Small intestine (tissue), 7 donors: ENCODE results near the gene ZNF555. TPM values are rescaled to one million over a fixed set of nuclear protein-coding genes. Genes with fewer than 3 reads are reported as not detected.

Experiments
- DNase-seq, 2 donors: peaks; one replicate each; pipeline versions ENCODE4 v3.0.0 to v3.0.0-alpha.2; 2013
- FAIRE-seq: peaks from 2 replicates; lab custom pipeline; 2012; peaks lifted over from hg19 to GRCh38; lab: Jason Lieb, UNC
- H3K27ac ChIP-seq, 3 donors: one replicate each; pipeline ENCODE4 v1.5.1; 2013; ENCODE audit warnings: low read length in 2 of 3, mild to moderate bottlenecking in 2 of 3, control low read depth in 1 of 3, inconsistent platforms in 1 of 3, low read depth in 1 of 3, moderate library complexity in 1 of 3
- H3K27me3 ChIP-seq, 3 donors: one replicate each; pipeline ENCODE4 v1.6.1; 2013; ENCODE audit warnings: low read length in 3 of 3, inconsistent platforms in 1 of 3; ENCODE audit not compliant: control insufficient read depth in 3 of 3, insufficient read depth in 3 of 3
- H3K36me3 ChIP-seq, 3 donors: one replicate each; pipeline ENCODE4 v1.6.1; 2013; ENCODE audit warnings: low read length in 3 of 3, inconsistent platforms in 1 of 3, low read depth in 1 of 3, mild to moderate bottlenecking in 1 of 3, moderate library complexity in 1 of 3; ENCODE audit not compliant: control insufficient read depth in 3 of 3, insufficient read depth in 2 of 3
- H3K4me1 ChIP-seq, 3 donors: one replicate each; pipeline ENCODE4 v1.6.1; 2013; ENCODE audit warnings: low read length in 2 of 3, inconsistent platforms in 1 of 3, low read depth in 1 of 3, mild to moderate bottlenecking in 1 of 3, moderate library complexity in 1 of 3; ENCODE audit not compliant: control insufficient read depth in 3 of 3, insufficient read depth in 2 of 3
- H3K4me3 ChIP-seq, 3 donors: one replicate each; pipeline ENCODE4 v1.5.1; 2013; ENCODE audit warnings: low read length in 3 of 3, control low read depth in 1 of 3, inconsistent platforms in 1 of 3, low read depth in 1 of 3, mild to moderate bottlenecking in 1 of 3, moderate library complexity in 1 of 3
- H3K9me3 ChIP-seq, 2 donors: one replicate each; pipeline ENCODE4 v1.6.1; 2013; ENCODE audit warnings: low read depth in 1 of 2, low read length in 1 of 2; ENCODE audit not compliant: control insufficient read depth in 2 of 2, insufficient read depth in 1 of 2
- WGBS, 3 donors: extraction: QIAGEN DNeasy Blood & Tissue Kit; methylation state at CpG; one replicate each; pipeline ENCODE4 v1.1.7; 2013; 5-methylcytosine and 5-hydroxymethylcytosine counted together
- polyA plus RNA-seq, 4 donors: library from polyadenylated mRNA; stranded (reverse) in 3 of 4; unstranded in 1 of 4; fragments of 200-250 nt in 3 of 4; fragments of 120-200 nt in 1 of 4; gene quantifications; one replicate each; pipeline versions ENCODE4 v1.2.1 to v1.2.3, GENCODE V29; 2013
- donor health status: healthy with polysubstance abuse.
- donor health status: control.
- donor health status: control.
- donor health status: Bipolar disorder and iron deficiency.
- donor health status: healthy.

ZNF555 gene
- polyA plus RNA-seq, 4 donors: 1.5 to 4.0 (median 1.9) TPM

GRCh38 chr19:2905918-2906519 lies 64.7 kb downstream of the ZNF555 start:
- peak in 1 of 2 donors; percentile 43 for DNase-seq
- peaks cover 0 to 9% (median 2%) of the 10 kb centered on the region in 3 donors for H3K4me1 ChIP-seq
- no peaks in the 10 kb centered on the region for H3K27me3 ChIP-seq
- H3K27ac ChIP-seq: no peak overlapping the region
- H3K36me3 ChIP-seq: peaks cover 0 to 25% (median 0%) of the 10 kb centered on the region in 3 donors
- WGBS, 3 donors: 68 to 82% (median 80%) methylated on average over 11 of the region's 11 CpGs
- H3K4me3 ChIP-seq: no peak overlapping the region
- no peak for FAIRE-seq
- peaks cover 0 to 12% of the 10 kb centered on the region in 2 donors for H3K9me3 ChIP-seq

GRCh38 chr19:2906631-2907195 lies 65.4 kb downstream of the ZNF555 start:
- Histone ChIP-seq H3K36me3 (peaks cover 0 to 28% (median 0%) of the 10 kb centered on the region in 3 donors), H3K27me3 (no peaks in the 10 kb centered on the region), H3K27ac (no peak overlapping the region), H3K4me1 (peaks cover 0 to 9% (median 0%) of the 10 kb centered on the region in 3 donors), H3K9me3 (peaks cover 0 to 17% of the 10 kb centered on the region in 2 donors), H3K4me3 (no peak overlapping the region)
- no peak for FAIRE-seq
- WGBS, 3 donors: 91 to 94% (median 94%) methylated on average over 19 to 20 of the region's 20 CpGs
- no peak for DNase-seq

Other genes with a start within 250 kb of the ZNF555 start
- 1 to 10 TPM in 2 of 4 donors, under 1 TPM in 1, not detected in 1; 0.99 to 3.5 (median 2.6) TPM for gene GNG7, start 138.8 kb upstream of the ZNF555 start, polyA plus RNA-seq
- gene DIRAS1, start 120.1 kb upstream of the ZNF555 start, polyA plus RNA-seq: 1 to 10 TPM in 2 of 4 donors, under 1 TPM in 1, not detected in 1; 0.25 to 3.0 (median 1.6) TPM
- gene SLC39A3, start 101.5 kb upstream of the ZNF555 start, polyA plus RNA-seq: 10 to 100 TPM; 10.7 to 39.1 (median 15.1) TPM
- 10 to 100 TPM; 38.2 to 79.5 (median 69.7) TPM for gene SGTA, start 58.2 kb upstream of the ZNF555 start, polyA plus RNA-seq
- 10 to 100 TPM; 36.6 to 86.3 (median 78.1) TPM for gene THOP1, start 56.0 kb upstream of the ZNF555 start, polyA plus RNA-seq
- 1 to 10 TPM; 2.0 to 6.7 (median 4.5) TPM for gene ZNF554, start 21.6 kb upstream of the ZNF555 start, polyA plus RNA-seq
- under 1 TPM in 2 of 4 donors, not detected in 2; 0.03 to 0.22 TPM for gene ZNF556, start 25.9 kb downstream of the ZNF555 start, polyA plus RNA-seq
- 10 to 100 TPM in 3 of 4 donors, 1 to 10 TPM in 1; 4.5 to 19.2 (median 15.2) TPM for gene ZNF57, start 59.5 kb downstream of the ZNF555 start, polyA plus RNA-seq
- gene ZNF77, start 103.5 kb downstream of the ZNF555 start, polyA plus RNA-seq: 1 to 10 TPM; 1.1 to 7.8 (median 1.9) TPM
- under 1 TPM in 2 of 4 donors, not detected in 2; 0.75 to 1.00 TPM for gene TLE6, start 136.1 kb downstream of the ZNF555 start, polyA plus RNA-seq
- 10 to 100 TPM in 2 of 4 donors, 1 to 10 TPM in 2; 3.8 to 66.0 (median 12.3) TPM for gene TLE2, start 187.8 kb downstream of the ZNF555 start, polyA plus RNA-seq
- 100 to 1,000 TPM; 308 to 488 (median 351) TPM for gene TLE5, start 221.0 kb downstream of the ZNF555 start, polyA plus RNA-seq